HUES6 (cell line): ENCODE measurements around the gene CACNA1C.

ENCODE experiments used
- H3K27ac ChIP-seq: 2 replicates; pipeline ENCODE4 v1.7.0; 2013; ENCODE audit warnings: low read depth, mild to moderate bottlenecking, low read length, inconsistent platforms
- H3K27me3 ChIP-seq: 2 replicates; pipeline ENCODE4 v1.6.1; 2013; ENCODE audit warnings: low read length; ENCODE audit not compliant: control insufficient read depth, insufficient read depth
- H3K36me3 ChIP-seq: 2 replicates; pipeline ENCODE4 v1.6.1; 2013; ENCODE audit warnings: low read length; ENCODE audit not compliant: control insufficient read depth, insufficient read depth
- H3K4me1 ChIP-seq: 2 replicates; pipeline ENCODE4 v1.6.1; 2013; ENCODE audit warnings: low read length; ENCODE audit not compliant: control insufficient read depth, insufficient read depth
- H3K4me3 ChIP-seq: 2 replicates; pipeline ENCODE4 v1.5.1; 2013; ENCODE audit warnings: low read depth, low read length
- H3K9ac ChIP-seq: one replicate; pipeline ENCODE4 v1.6.1; 2013; ENCODE audit warnings: mild to moderate bottlenecking, low read length
- H3K9me3 ChIP-seq: 2 replicates; pipeline ENCODE4 v1.6.1; 2013; ENCODE audit warnings: low read depth, low read length; ENCODE audit not compliant: control insufficient read depth, insufficient read depth

The CACNA1C gene

GRCh38 chr12:2631653-2632350 is 579.0 kb downstream of the CACNA1C start:
- peaks cover 16% of the 10 kb centered on the region for H3K4me1 ChIP-seq
- H3K9me3 ChIP-seq: no peaks in the 10 kb centered on the region
- no peak overlapping the region for H3K27ac ChIP-seq
- no peak overlapping the region for H3K9ac ChIP-seq
- H3K27me3 ChIP-seq: no peaks in the 10 kb centered on the region
- H3K4me3 ChIP-seq: no peak overlapping the region
- H3K36me3 ChIP-seq: no peaks in the 10 kb centered on the region

- Histone ChIP-seq H3K4me3 (no peak overlapping the region), H3K9ac (no peak overlapping the region), H3K27ac (no peak overlapping the region), H3K36me3 (no peaks in the 10 kb centered on the region), H3K4me1 (peaks cover 1% of the 10 kb centered on the region; the same call in 1 of the 2 replicates), H3K9me3 (no peaks in the 10 kb centered on the region), H3K27me3 (no peaks in the 10 kb centered on the region)
Measured at GRCh38 chr12:2633176-2633824, 580.5 kb downstream of the CACNA1C start.

GRCh38 chr12:2633825-2634200 is 581.0 kb downstream of the CACNA1C start:
- H3K27ac ChIP-seq: no peak overlapping the region
- H3K4me3 ChIP-seq: no peak overlapping the region
- no peaks in the 10 kb centered on the region for H3K9me3 ChIP-seq
- H3K9ac ChIP-seq: no peak overlapping the region
- H3K4me1 ChIP-seq: peaks cover 3% of the 10 kb centered on the region; the same call in 1 of the 2 replicates
- H3K27me3 ChIP-seq: no peaks in the 10 kb centered on the region
- no peaks in the 10 kb centered on the region for H3K36me3 ChIP-seq

GRCh38 chr12:2634471-2634870 is 581.7 kb downstream of the CACNA1C start:
- Histone ChIP-seq H3K27me3 (no peaks in the 10 kb centered on the region), H3K4me3 (no peak overlapping the region), H3K27ac (no peak overlapping the region), H3K9me3 (no peaks in the 10 kb centered on the region), H3K9ac (no peak overlapping the region), H3K36me3 (no peaks in the 10 kb centered on the region), H3K4me1 (peaks cover 4% of the 10 kb centered on the region; the same call in 1 of the 2 replicates)

GRCh38 chr12:2636741-2637340 is 584.1 kb downstream of the CACNA1C start:
- Histone ChIP-seq H3K9me3 (no peaks in the 10 kb centered on the region), H3K27me3 (no peaks in the 10 kb centered on the region), H3K36me3 (no peaks in the 10 kb centered on the region), H3K4me1 (peaks cover 24% of the 10 kb centered on the region), H3K27ac (no peak overlapping the region), H3K9ac (no peak overlapping the region), H3K4me3 (no peak overlapping the region)

GRCh38 chr12:2637371-2637770 is 584.6 kb downstream of the CACNA1C start:
- Histone ChIP-seq H3K27me3 (no peaks in the 10 kb centered on the region), H3K9me3 (no peaks in the 10 kb centered on the region), H3K4me3 (no peak overlapping the region), H3K27ac (no peak overlapping the region), H3K9ac (no peak overlapping the region), H3K4me1 (peaks cover 24% of the 10 kb centered on the region), H3K36me3 (no peaks in the 10 kb centered on the region)

- no peaks in the 10 kb centered on the region for H3K27me3 ChIP-seq
- H3K9me3 ChIP-seq: no peaks in the 10 kb centered on the region
- H3K4me1 ChIP-seq: peaks cover 24% of the 10 kb centered on the region
- H3K9ac ChIP-seq: no peak overlapping the region
- H3K4me3 ChIP-seq: no peak overlapping the region
- H3K27ac ChIP-seq: no peak overlapping the region
- H3K36me3 ChIP-seq: no peaks in the 10 kb centered on the region
Measured at GRCh38 chr12:2638273-2639019, 585.7 kb downstream of the CACNA1C start.

GRCh38 chr12:2639020-2639298 is 586.2 kb downstream of the CACNA1C start:
- H3K36me3 ChIP-seq: no peaks in the 10 kb centered on the region
- no peak overlapping the region for H3K4me3 ChIP-seq
- no peaks in the 10 kb centered on the region for H3K27me3 ChIP-seq

GRCh38 chr12:2640281-2640680 is 587.5 kb downstream of the CACNA1C start:
- Histone ChIP-seq H3K36me3 (no peaks in the 10 kb centered on the region), H3K4me3 (no peak overlapping the region), H3K27me3 (no peaks in the 10 kb centered on the region), H3K9ac (no peak overlapping the region), H3K9me3 (no peaks in the 10 kb centered on the region), H3K4me1 (peaks cover 30% of the 10 kb centered on the region), H3K27ac (no peak overlapping the region)

More at GRCh38 chr12:2639020-2639298, 586.2 kb downstream of the CACNA1C start:
- peaks cover 24% of the 10 kb centered on the region for H3K4me1 ChIP-seq
- no peak overlapping the region for H3K9ac ChIP-seq
- no peaks in the 10 kb centered on the region for H3K9me3 ChIP-seq
- no peak overlapping the region for H3K27ac ChIP-seq

- Histone ChIP-seq H3K36me3 (no peaks in the 10 kb centered on the region), H3K9ac (peak overlapping the region; percentile 31), H3K27ac (no peak overlapping the region), H3K4me1 (peaks cover 30% of the 10 kb centered on the region), H3K27me3 (no peaks in the 10 kb centered on the region), H3K9me3 (no peaks in the 10 kb centered on the region), H3K4me3 (no peak overlapping the region)
Measured at GRCh38 chr12:2640709-2641108, 587.9 kb downstream of the CACNA1C start.

GRCh38 chr12:2641207-2641606 is 588.4 kb downstream of the CACNA1C start:
- H3K4me3 ChIP-seq: no peak overlapping the region
- no peak overlapping the region for H3K27ac ChIP-seq
- no peaks in the 10 kb centered on the region for H3K9me3 ChIP-seq
- peaks cover 30% of the 10 kb centered on the region for H3K4me1 ChIP-seq
- no peaks in the 10 kb centered on the region for H3K36me3 ChIP-seq
- H3K27me3 ChIP-seq: no peaks in the 10 kb centered on the region
- H3K9ac ChIP-seq: peak overlapping the region; percentile 31
